ENCODE results near the gene IGFBPL1.

IGFBPL1 gene

GRCh38 chr9:38357350-38358114 lies 66.7 kb downstream of the IGFBPL1 start:
- no peak for TF ChIP-seq CTCF (IDR thresholded peaks at IDR 0.05; ENCODE audit: borderline replicate concordance, insufficient read depth, low read depth, low read length)
- H3K4me3 ChIP-seq (ENCODE audit: low read depth, low read length): no peak overlapping the region

- no peak for TF ChIP-seq CTCF (IDR thresholded peaks at IDR 0.05; ENCODE audit: borderline replicate concordance, insufficient read depth, low read depth, low read length)
- H3K4me3 ChIP-seq (ENCODE audit: low read depth, low read length): no peak overlapping the region
Observed at GRCh38 chr9:38356851-38357250, 67.4 kb downstream of the IGFBPL1 start.

All from GM12875 (cell line).